Right ventricle myocardium superior (tissue), 1 donor: Measurements from ENCODE around the gene VAPB. TPM values are rescaled to one million over a fixed set of nuclear protein-coding genes. Genes with fewer than 3 reads are reported as not detected.
"Not testable (repeated sequence)": the region's sequence is repeated elsewhere in the genome, so short reads cannot be mapped to it uniquely, and the experiment has no call there.

Experiments
- ATAC-seq: fragments of 200-7000 bp; cut with Tn5 transposase; one replicate; pipeline ENCODE4 v1.9.1; 2020; ENCODE audit warnings: mild to moderate bottlenecking; ENCODE audit not compliant: poor library complexity
- DNase-seq: peaks from one replicate; pipeline ENCODE4 v3.0.0-alpha.2; 2020
- intact Hi-C: fragments of 100-400 bp; cut with DNase I; formaldehyde crosslinking; loops from one replicate; pipeline ENCODE4 v1.11.2; 2022
- long read RNA-seq: library from polyadenylated mRNA; unstranded; transcript quantifications from one replicate; pipeline ENCODE4 v2.0.0, GENCODE V29; 2021
- total RNA-seq: library from RNA; stranded (reverse); fragmentation: NEBNext Ultra II Directional; extraction: Animal tissue kit (Norgen Biotek cat#: 25700); gene quantifications from one replicate; pipeline ENCODE4 v1.2.1, GENCODE V29; 2021
- donor health status: DM: no; HTN: yes; CAD: no; lungs with severe emphysema.

VAPB gene
- total RNA-seq, result 66.7 TPM
- long read RNA-seq, full-length matches to known transcripts, result 192 of 208 reads
- long read RNA-seq, partial matches to known transcripts, result 0 of 208 reads
- long read RNA-seq, other reads (novel, unspliced or antisense), result 16 of 208 reads

DNA sequence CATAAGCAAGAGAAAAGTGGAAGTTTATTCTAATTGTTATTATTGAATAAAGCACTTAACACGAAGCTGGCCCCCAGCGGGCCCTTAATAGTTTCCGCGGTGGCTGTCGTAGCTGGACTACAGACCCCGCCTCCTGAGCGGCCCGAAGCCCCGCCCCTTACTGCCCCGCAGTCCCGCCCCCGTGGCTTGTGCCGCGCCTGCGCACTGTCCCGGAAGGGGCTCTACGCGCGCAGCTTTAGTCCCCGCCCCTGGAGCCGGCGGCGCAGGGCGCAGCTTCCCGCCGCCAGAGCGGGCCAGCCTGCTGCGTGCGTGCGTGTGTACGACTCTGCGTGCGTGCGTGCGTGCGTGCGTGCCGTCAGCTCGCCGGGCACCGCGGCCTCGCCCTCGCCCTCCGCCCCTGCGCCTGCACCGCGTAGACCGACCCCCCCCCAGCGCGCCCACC is at the start of gene VAPB:
VAPB (plus strand) TSS at position 348 of the 442 bp plus-strand sequence. CDS start 231 bp downstream, outside the sequence.
- intact Hi-C loops, result loop anchor here (10.0 kb wide), 1 partner anchor 74 kb away; no protein-coding TSS in a partner anchor
- DNase-seq (peak; percentile 97), ATAC-seq (peak; percentile 100)

DNA sequence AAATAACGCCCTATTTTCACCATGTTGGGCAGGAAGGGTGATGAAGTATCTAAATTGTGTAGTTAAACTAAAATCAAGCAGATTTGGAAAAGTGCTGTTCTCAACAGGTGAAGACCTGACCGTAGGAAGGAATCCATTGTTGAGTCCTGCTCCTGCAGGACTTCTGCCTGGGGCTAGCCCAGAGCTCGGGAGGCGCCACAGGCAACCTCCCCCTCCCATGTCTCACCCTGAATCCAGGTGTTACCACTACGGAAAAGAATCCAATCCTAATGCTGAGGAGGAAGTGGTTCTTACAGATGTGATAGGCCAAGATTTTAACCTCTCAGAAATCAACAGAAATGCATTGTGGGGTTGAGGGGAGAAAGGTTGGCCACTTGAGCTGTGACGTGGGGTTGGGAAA is 49.3 kb upstream of the VAPB start:
- ATAC-seq (no peak), DNase-seq (no peak)
- intact Hi-C loops, result no loop called here

DNA sequence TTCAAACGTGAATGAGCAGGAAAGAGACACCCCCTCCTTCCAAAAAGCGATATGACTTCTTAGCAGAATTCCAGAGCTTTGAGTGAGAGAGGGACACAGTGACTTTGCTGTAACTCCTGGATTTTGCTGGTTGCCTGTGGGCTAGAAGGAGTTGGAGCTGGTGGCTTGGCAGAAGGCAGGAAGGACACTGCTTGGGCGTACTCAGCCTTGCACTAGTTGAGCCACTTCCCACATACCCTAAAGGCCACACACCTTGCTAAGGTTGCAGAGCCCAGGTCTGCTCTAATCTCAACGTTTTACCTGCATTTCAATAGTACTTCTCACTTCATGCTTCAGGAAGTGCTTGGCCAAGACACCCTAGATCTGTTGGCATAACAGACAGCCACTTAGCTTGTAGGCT is 48.9 kb upstream of the VAPB start:
- DNase-seq, result no peak
- no peak for ATAC-seq
- intact Hi-C loops, result no loop called here

GRCh38 chr20:58340853-58341252 is 48.2 kb upstream of the VAPB start:
- ATAC-seq (no peak), DNase-seq (no peak)
- intact Hi-C loops, result no loop called here

DNA sequence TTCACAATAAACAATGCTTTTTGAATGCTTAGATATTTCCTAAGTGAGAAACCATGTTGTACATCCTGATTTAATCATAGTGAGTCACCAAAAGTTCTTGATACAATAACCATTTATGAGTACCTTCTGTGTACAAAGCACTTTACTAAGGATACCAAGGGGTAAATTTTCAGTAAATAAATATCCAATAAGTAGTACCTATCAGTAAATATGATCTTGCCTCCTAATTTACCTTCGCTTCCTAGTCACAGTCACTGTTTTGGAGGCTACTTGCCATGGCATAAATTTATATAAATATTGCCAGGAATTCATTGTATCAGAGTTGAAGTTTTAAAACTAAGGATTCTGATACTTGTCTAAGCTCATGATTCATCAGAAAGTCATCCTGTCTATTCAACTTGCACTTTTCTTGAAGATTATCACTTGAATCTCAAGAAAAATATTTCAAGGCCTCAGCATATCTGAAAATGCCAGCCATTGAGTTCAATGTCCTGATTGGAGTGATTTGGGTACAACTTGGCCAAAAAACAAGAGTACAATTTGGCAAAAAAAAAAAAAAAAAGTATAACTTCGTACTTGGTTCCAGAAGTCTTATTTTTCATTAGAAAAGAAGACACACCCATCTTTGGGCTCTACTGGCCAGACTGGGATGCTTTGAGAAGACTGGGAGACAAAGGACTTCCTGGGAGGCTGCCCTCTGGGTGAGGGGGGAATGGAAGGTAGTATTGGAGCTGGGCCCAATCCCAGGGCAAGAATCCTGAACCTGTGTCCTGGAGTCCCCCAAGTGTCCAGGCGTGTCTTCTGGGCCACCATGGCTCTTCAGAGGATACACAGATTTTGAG is 46.7 kb upstream of the VAPB start:
- ATAC-seq, result no peak
- no peak for DNase-seq
- intact Hi-C loops, result no loop called here

- intact Hi-C loops, result no loop called here
- DNase-seq (no peak), ATAC-seq (no peak)
These were observed 44.3 kb upstream of the VAPB start for GRCh38 chr20:58344741-58345140.

GRCh38 chr20:58349570-58349969 is 39.5 kb upstream of the VAPB start:
- ATAC-seq (no peak), DNase-seq (no peak)
- intact Hi-C loops, result no loop called here

GRCh38 chr20:58352468-58352867 is 36.6 kb upstream of the VAPB start:
- intact Hi-C loops, result no loop called here

GRCh38 chr20:58359441-58359840 is 29.6 kb upstream of the VAPB start:
- no peak for DNase-seq
- intact Hi-C loops, result no loop called here

More at GRCh38 chr20:58352468-58352867, 36.6 kb upstream of the VAPB start:
- DNase-seq (no peak), ATAC-seq (no peak)

DNA sequence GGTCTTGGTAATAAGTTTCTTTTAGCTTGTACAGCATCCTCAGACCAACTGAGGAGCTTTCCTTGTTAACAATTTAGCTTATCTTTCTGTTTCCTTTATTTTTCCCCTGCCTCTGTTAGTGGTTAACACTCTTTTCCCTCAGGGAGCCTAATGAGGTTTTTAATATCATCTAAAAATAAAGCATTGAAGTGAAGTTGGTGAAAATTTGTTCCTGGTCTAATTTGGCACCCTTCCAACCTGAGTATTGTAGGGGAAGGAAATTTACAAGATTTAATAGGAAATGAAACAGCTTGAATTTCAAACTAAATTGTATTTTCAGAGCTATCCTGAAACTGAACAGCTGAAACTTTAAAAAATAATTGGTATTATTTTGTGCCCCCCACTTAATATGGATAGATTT is 28.1 kb upstream of the VAPB start:
- intact Hi-C loops, result no loop called here
- DNase-seq (no peak), ATAC-seq (no peak)

More at GRCh38 chr20:58359441-58359840, 29.6 kb upstream of the VAPB start:
- ATAC-seq, result no peak

DNA sequence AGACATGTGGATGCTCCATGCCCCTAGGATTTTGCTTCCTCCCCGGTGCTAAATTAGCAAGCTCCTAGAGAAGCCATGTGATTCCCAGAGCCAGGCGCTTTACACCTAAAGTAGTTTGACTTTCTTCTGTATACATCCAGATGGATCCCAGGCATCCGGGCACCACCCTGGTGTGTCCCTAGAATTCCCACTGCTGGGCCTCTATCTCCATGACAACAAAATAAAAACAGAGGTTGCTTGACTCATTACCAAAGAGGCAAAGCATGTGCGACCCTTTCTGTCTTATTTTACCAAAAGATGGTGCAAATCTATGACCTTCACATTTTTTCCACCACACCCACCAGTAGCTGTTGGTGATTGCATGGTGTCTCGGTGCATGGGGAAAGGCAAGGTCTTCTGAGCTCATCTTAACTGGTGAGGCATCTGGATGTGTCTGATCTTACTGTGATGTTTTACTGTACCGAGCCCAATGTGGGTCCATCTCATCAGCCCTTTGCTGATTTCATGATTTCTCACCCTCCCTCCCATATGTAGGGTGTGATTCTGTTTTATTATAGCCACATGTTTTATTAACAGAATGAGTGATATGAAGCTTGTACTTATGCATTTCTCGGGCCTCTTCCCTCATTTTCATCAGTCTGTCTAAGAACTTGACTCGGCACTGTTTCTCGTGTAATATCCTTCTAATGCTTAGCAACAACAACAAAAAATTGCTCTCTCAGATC is 27.4 kb upstream of the VAPB start:
- intact Hi-C loops, result no loop called here
- DNase-seq (no peak), ATAC-seq (peak; percentile 51)

GRCh38 chr20:58362206-58362516 is 26.9 kb upstream of the VAPB start:
- no peak for DNase-seq
- intact Hi-C loops, result no loop called here
- no peak for ATAC-seq

GRCh38 chr20:58362970-58363369 is 26.1 kb upstream of the VAPB start:
- no peak for ATAC-seq
- DNase-seq, result no peak
- intact Hi-C loops, result no loop called here

DNA sequence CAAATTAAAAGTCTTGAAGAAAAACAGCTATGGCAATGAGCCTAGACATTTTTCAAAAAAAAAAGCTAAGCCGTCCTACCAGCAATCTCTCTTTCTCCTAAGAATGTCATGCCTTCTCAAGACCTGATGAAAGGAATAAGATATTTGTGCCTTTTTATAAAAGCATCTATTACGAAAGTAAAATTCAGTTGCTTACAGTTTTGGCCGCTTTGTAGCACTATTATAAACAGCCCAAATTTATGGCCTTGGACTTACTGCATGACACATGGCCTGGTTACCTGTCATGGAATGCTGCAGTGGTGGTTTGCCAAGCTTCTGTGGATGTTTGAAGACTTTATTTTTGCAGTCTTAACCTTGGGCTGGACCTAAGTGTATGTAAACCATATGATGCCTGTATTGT is 22.2 kb upstream of the VAPB start:
- intact Hi-C loops, result no loop called here
- no peak for DNase-seq
- ATAC-seq, result no peak

- intact Hi-C loops, result no loop called here
- DNase-seq (no peak), ATAC-seq (no peak)
These were observed 16.2 kb upstream of the VAPB start for GRCh38 chr20:58372806-58373205.

- ATAC-seq, DNase-seq, intact Hi-C loops: not testable (repeated sequence)
These were observed 15.7 kb upstream of the VAPB start for GRCh38 chr20:58373296-58373695.

DNA sequence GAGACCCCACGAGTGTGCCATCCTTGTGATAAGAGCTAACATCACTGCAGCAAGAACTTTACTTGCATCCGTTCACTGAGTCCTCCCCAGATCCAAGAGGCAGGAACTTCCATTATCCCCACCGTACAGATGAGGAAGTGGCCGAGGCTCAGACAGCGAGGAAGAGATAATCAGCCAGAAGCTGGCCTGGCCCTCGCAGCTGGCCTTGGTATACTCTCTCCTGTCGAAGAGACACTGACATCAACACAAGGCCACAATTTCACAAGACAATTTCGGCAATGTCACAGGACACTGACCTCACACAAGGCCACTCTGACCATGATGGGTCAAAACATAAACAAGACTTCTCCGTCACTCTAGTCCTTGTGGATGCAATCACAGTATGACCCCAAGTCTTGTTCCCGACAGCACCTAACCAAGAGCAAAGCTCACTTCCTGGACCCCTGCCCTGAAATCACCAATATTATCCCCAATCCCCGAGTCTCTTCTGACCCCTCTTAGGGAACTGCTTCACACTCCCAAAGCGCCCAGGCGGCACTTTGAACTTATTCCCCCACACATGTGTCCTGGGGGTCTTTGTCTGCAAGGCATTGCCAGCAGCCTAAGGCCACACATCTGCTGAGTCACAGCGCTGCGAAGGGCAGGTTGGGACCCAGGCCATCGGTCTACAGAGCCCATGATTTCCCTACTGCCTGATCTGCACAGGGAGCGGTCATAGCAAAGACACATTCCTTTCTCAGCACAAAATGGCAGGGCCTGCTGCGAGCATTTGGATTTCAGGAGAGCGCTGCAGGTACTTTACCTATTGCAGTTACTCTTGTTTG is 14.8 kb upstream of the VAPB start:
- no peak for DNase-seq
- intact Hi-C loops, result no loop called here
- no peak for ATAC-seq

- DNase-seq, result no peak
- ATAC-seq, result peak; percentile 27
- intact Hi-C loops, result no loop called here
These were observed 13.9 kb upstream of the VAPB start for GRCh38 chr20:58374906-58375758.
